Bronchial epithelial cell (primary cell): ENCODE results near the gene RAD18. TPM values are rescaled to one million over a fixed set of nuclear protein-coding genes. Genes with fewer than 3 reads are reported as not detected.

ENCODE experiments used
- DNase-seq: peaks from one replicate; pipeline ENCODE4 v3.0.0-alpha.2; 2010; ENCODE audit warnings: low read depth
- FAIRE-seq: peaks from 2 replicates; lab custom pipeline; 2011; peaks lifted over from hg19 to GRCh38; lab: Jason Lieb, UNC
- H3K27me3 ChIP-seq: 2 replicates; pipeline ENCODE4 v1.5.1; 2011; ENCODE audit warnings: low read length; ENCODE audit not compliant: control insufficient read depth, insufficient read depth
- H3K36me3 ChIP-seq: 2 replicates; pipeline ENCODE4 v1.5.1; 2011; ENCODE audit warnings: low read length; ENCODE audit not compliant: control insufficient read depth, insufficient read depth
- H3K4me3 ChIP-seq: 2 replicates; pipeline ENCODE4 v1.5.1; 2011; ENCODE audit warnings: mild to moderate bottlenecking, low read depth, low read length, control low read depth
- CTCF ChIP-seq: IDR thresholded peaks from 2 replicates; pipeline ENCODE4 v1.5.1; 2011; ENCODE audit warnings: mild to moderate bottlenecking, moderate library complexity, low read length, control low read depth, inconsistent platforms; ENCODE audit not compliant: insufficient read depth, severe bottlenecking
- total RNA-seq: library from RNA; depleted of rRNA; stranded (reverse); fragments of >200 nt; gene quantifications from 2 replicates; pipeline ENCODE4 v1.2.1, GENCODE V29; 2014

Gene RAD18
- total RNA-seq, 1 donor from 2014 or later: 3.9 TPM

GRCh38 chr3:8885536-8886316, 77.5 kb downstream of the RAD18 start:
- Histone ChIP-seq H3K4me3 (no peak overlapping the region), H3K27me3 (no peaks in the 10 kb centered on the region), H3K36me3 (peaks cover 2% of the 10 kb centered on the region)
- FAIRE-seq: no peak
- no peak for DNase-seq
- no peak for TF ChIP-seq CTCF

- FAIRE-seq (no peak), DNase-seq (peak; percentile 11)
- Histone ChIP-seq H3K27me3 (no peaks in the 10 kb centered on the region), H3K4me3 (no peak overlapping the region), H3K36me3 (peaks cover 3% of the 10 kb centered on the region)
- no peak for TF ChIP-seq CTCF
Measured at GRCh38 chr3:8884630-8885290, 78.5 kb downstream of the RAD18 start.

- H3K4me3 ChIP-seq: no peak overlapping the region
- FAIRE-seq: no peak
- H3K36me3 ChIP-seq: peaks cover 3% of the 10 kb centered on the region
- H3K27me3 ChIP-seq: no peaks in the 10 kb centered on the region
- DNase-seq: no peak
- TF ChIP-seq CTCF: no peak
Measured at GRCh38 chr3:8882642-8883041, 80.6 kb downstream of the RAD18 start.

GRCh38 chr3:8882171-8882593, 81.1 kb downstream of the RAD18 start:
- Histone ChIP-seq H3K4me3 (no peak overlapping the region), H3K36me3 (peaks cover 3% of the 10 kb centered on the region), H3K27me3 (no peaks in the 10 kb centered on the region)
- FAIRE-seq (no peak), DNase-seq (no peak)
- no peak for TF ChIP-seq CTCF

GRCh38 chr3:8879347-8879944, 83.8 kb downstream of the RAD18 start:
- FAIRE-seq (no peak), DNase-seq (no peak)
- Histone ChIP-seq H3K4me3 (no peak overlapping the region), H3K27me3 (no peaks in the 10 kb centered on the region), H3K36me3 (peaks cover 3% of the 10 kb centered on the region)
- no peak for TF ChIP-seq CTCF
